Ovary (tissue), 9 donors: ENCODE measurements around the gene NDUFA6. TPM values are rescaled to one million over a fixed set of nuclear protein-coding genes. Genes with fewer than 3 reads are reported as not detected.
"Not testable (repeated sequence)": the region's sequence is repeated elsewhere in the genome, so short reads cannot be mapped to it uniquely, and the experiment has no call there.

ENCODE experiments used
- DNase-seq, 5 donors: peaks; one replicate each; pipeline ENCODE4 v3.0.0-alpha.2; 2019 to 2020
- H3K27ac ChIP-seq, 2 donors: fragments of 200-600 bp; one replicate each; pipeline versions ENCODE4 v1.5.1 to v1.8.0; 2019 to 2022
- H3K27me3 ChIP-seq: fragments of 200-600 bp; one replicate; pipeline ENCODE4 v1.8.0; 2022
- H3K36me3 ChIP-seq: fragments of 200-600 bp; sonication (generic); one replicate; pipeline ENCODE4 v1.5.1; 2019
- H3K4me1 ChIP-seq: one replicate; pipeline ENCODE4 v1.8.1; 2013; ENCODE audit warnings: mild to moderate bottlenecking, moderate library complexity; ENCODE audit not compliant: insufficient read depth
- H3K4me3 ChIP-seq: fragments of 200-600 bp; sonication (generic); one replicate; pipeline ENCODE4 v1.5.1; 2017
- H3K9me3 ChIP-seq, 2 donors: fragments of 200-600 bp in 1 of 2; sonication (generic) in 1 of 2; one replicate each; pipeline versions ENCODE4 v1.5.1 to v1.8.1; 2013 to 2019; ENCODE audit warnings: mild to moderate bottlenecking in 1 of 2, moderate library complexity in 1 of 2
- EP300 ChIP-seq: sonication (generic); formaldehyde crosslinking; IDR thresholded peaks from one replicate; pipeline ENCODE4 v1.6.1; 2017; ENCODE audit warnings: antibody characterized with exemption
- POLR2A ChIP-seq: fragments of 450-650 bp; IDR thresholded peaks from one replicate; pipeline ENCODE4 v1.6.1; 2017; ENCODE audit warnings: antibody characterized with exemption, mild to moderate bottlenecking, moderate library complexity
- WGBS, 3 donors: extraction: QIAGEN DNeasy Blood & Tissue Kit in 1 of 3; methylation state at CpG; one replicate each; pipeline versions ENCODE4 v1.1.5 to v1.1.7; 2013 to 2017; 5-methylcytosine and 5-hydroxymethylcytosine counted together
- intact Hi-C, 4 donors: fragments of 100-400 bp; cut with DNase I; formaldehyde crosslinking; loops; one replicate each; pipeline versions ENCODE4 v1.11.0 to v1.15.1; 2022 to 2023
- polyA plus RNA-seq, 2 donors: library from polyadenylated mRNA; stranded (reverse); fragments of 200-250 nt in 1 of 2; fragments of 350-450 nt in 1 of 2; fragmentation: Illumina TruSeq in 1 of 2; extraction: RNeasy Lipid Tissue Mini Kit (QIAGEN cat#74804) in 1 of 2; gene quantifications; one replicate each; pipeline ENCODE4 v1.2.3, GENCODE V29; 2013 to 2014
- total RNA-seq, 7 donors: library from RNA; depleted of rRNA in 2 of 7; stranded (reverse); fragments of >200 nt in 2 of 7; fragmentation: NEBNext Ultra II Directional in 3 of 7; extraction: Animal tissue kit (Norgen Biotek cat#: 25700) in 3 of 7; gene quantifications; one replicate each; pipeline versions ENCODE4 v1.1.0 to v1.2.4, GENCODE V29; 2016 to 2023
- TF ChIP-seq, protein P1 (sequence below), 3 donors: fragments of 450-650 bp in 2 of 3; fragments of 200-600 bp in 1 of 3; IDR thresholded peaks; one replicate each; pipeline versions ENCODE4 v1.5.1 to v1.8.0; 2016 to 2022; ENCODE audit warnings: antibody characterized with exemption in 3 of 3, mild to moderate bottlenecking in 1 of 3
- donor health status: DM: no; HTN: no; CAD: no; lungs with moderate emphysema.
- donor health status: DM: no; HTN: no; CAD: no.
- donor health status: Bipolar disorder and iron deficiency.
- donor health status: DM: yes; HTN: yes; CAD: no.
- donor health status: DM: no; HTN: no; CAD: no.
- donor health status: DM: yes; HTN: yes; CAD: no.

NDUFA6 gene
- total and polyA plus RNA-seq, 9 donors, result 28.3 to 82.8 (median 47.6) TPM

DNA sequence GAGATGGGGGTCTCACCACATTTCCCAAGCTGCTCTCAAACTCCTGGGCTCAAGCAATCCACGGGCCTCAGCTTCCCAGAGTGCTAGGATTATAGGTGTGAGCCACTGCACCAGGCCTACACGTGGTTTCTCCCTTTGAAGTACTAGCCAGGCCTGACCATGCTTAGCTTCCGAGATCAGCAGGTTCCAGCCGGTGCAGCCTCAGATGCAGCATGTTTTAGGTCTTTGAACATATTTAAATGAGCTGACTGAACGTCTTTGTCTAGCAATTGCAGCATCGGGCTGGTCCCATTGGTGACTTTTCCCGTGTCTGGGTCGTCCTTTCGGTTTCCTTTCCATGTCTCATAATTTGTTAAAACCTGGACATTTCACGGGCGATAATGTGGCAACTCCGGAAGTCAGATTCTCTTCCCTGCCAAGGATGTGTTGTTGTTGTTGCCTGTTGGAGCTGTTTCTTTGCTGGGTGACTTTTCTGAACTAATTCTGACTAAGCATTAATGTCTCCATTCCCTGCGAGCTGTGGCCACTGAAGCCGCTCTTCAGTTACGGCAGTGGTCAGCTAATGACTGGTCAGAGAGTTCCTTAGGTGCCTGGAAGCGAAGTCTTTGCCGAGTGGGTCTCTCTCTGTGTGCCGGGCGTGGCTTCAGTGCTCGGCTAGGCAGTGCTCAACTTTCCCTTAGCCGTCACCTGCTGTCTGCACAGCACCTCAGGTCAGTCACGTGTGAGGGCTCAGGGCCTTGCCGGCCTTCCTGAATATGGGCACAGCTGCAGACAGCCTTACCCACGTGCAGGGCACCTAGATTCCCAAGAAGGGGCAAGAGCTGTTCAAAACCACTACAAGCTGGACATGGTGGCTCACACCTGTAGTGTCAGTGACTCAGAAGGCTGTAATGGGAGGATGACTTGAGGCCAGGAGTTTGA, 43.8 kb upstream of the NDUFA6 start:
- WGBS, 3 donors, result 60 to 75% (median 73%) methylated on average over 24 of the region's 24 CpGs
- H3K27ac ChIP-seq, result no peak overlapping the region
- TF ChIP-seq EP300, result no peak
- TF ChIP-seq, protein P1, sequence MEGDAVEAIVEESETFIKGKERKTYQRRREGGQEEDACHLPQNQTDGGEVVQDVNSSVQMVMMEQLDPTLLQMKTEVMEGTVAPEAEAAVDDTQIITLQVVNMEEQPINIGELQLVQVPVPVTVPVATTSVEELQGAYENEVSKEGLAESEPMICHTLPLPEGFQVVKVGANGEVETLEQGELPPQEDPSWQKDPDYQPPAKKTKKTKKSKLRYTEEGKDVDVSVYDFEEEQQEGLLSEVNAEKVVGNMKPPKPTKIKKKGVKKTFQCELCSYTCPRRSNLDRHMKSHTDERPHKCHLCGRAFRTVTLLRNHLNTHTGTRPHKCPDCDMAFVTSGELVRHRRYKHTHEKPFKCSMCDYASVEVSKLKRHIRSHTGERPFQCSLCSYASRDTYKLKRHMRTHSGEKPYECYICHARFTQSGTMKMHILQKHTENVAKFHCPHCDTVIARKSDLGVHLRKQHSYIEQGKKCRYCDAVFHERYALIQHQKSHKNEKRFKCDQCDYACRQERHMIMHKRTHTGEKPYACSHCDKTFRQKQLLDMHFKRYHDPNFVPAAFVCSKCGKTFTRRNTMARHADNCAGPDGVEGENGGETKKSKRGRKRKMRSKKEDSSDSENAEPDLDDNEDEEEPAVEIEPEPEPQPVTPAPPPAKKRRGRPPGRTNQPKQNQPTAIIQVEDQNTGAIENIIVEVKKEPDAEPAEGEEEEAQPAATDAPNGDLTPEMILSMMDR (IDR thresholded peaks at IDR 0.05), result no peak
- no peak for TF ChIP-seq POLR2A
- H3K27me3 ChIP-seq, result no peaks in the 10 kb centered on the region
- DNase-seq, result no peak
- H3K9me3 ChIP-seq, result no peaks in the 10 kb centered on the region
- no peak overlapping the region for H3K4me3 ChIP-seq
- H3K4me1 ChIP-seq, result no peaks in the 10 kb centered on the region
- H3K36me3 ChIP-seq, result no peaks in the 10 kb centered on the region
- intact Hi-C loops, result no loop called here

DNA sequence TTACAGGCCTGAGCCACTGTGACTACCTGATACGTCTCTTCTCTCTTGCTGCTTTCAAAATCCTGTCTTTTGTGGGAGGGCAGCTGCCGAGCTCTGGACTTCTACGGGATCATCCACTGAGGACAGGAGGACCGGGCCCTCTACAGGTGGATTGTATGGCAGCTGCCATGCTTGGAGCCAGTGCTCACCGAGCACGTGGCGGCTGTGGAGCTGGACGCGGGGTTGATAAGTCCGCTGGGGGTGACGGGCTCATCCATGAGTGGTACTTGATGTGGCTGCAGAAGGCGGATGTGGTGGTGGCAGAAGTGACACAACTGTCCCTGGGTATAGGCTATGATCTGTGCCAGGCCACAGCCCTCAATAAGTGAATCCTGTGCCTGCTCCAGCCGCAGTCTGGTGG, 41.9 kb upstream of the NDUFA6 start:
- H3K4me1 ChIP-seq, result no peaks in the 10 kb centered on the region
- 76 to 84% (median 83%) methylated on average over 13 of the region's 13 CpGs for WGBS, 3 donors
- no peaks in the 10 kb centered on the region for H3K36me3 ChIP-seq
- no peak for DNase-seq
- H3K27me3 ChIP-seq, result no peaks in the 10 kb centered on the region
- H3K4me3 ChIP-seq, result no peak overlapping the region
- intact Hi-C loops, result no loop called here
- no peak overlapping the region for H3K27ac ChIP-seq
- TF ChIP-seq, protein P1 (IDR thresholded peaks at IDR 0.05), result no peak
- TF ChIP-seq POLR2A, result no peak
- TF ChIP-seq EP300, result no peak
- H3K9me3 ChIP-seq, result no peaks in the 10 kb centered on the region

- WGBS, 3 donors, result 57 to 61% (median 57%) methylated on average over 8 of the region's 8 CpGs
- TF ChIP-seq, protein P1 (IDR thresholded peaks at IDR 0.05), result no peak
- no peak for TF ChIP-seq POLR2A
- TF ChIP-seq EP300, result no peak
- H3K4me1 ChIP-seq, result no peaks in the 10 kb centered on the region
- H3K36me3 ChIP-seq, result no peaks in the 10 kb centered on the region
- no peak overlapping the region for H3K4me3 ChIP-seq
- no peaks in the 10 kb centered on the region for H3K27me3 ChIP-seq
- no peak for DNase-seq
- H3K27ac ChIP-seq, result no peak overlapping the region
- H3K9me3 ChIP-seq, result no peaks in the 10 kb centered on the region
- intact Hi-C loops, result no loop called here
Measured at GRCh38 chr22:42131562-42131961, 41.0 kb upstream of the NDUFA6 start.

- H3K4me1 ChIP-seq, H3K27ac ChIP-seq, intact Hi-C loops, H3K4me3 ChIP-seq, H3K9me3 ChIP-seq, H3K36me3 ChIP-seq, DNase-seq, H3K27me3 ChIP-seq: not testable (repeated sequence)
- WGBS, 3 donors, result 80 to 83% (median 83%) methylated on average over 13 to 14 of the region's 14 CpGs
Measured at GRCh38 chr22:42130639-42131431, 40.3 kb upstream of the NDUFA6 start, which contains the start of gene CYP2D6. Gene CYP2D6 (minus strand): TSS chr22:42130810. CDS start chr22:42130791, 19 bp downstream.

DNA sequence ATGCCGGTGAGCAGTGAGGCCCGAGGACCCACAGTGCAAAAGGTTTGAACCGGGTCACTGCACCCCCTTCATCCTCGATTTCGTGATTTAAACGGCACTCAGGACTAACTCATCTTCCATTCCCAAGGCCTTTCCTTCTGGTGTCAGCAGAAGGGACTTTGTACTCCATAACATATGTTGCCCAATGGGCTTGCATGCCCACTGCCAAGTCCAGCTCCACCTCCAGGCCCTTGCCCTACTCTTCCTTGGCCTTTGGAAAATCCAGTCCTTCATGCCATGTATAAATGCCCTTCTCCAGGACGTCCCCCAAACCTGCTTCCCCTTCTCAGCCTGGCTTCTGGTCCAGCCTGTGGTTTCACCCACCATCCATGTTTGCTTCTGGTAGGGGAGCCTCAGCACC, 39.6 kb upstream of the NDUFA6 start:
- H3K27me3 ChIP-seq, DNase-seq, H3K4me3 ChIP-seq, H3K4me1 ChIP-seq, H3K9me3 ChIP-seq, H3K27ac ChIP-seq, H3K36me3 ChIP-seq, intact Hi-C loops: not testable (repeated sequence)
- WGBS, 3 donors, result 13 to 39% (median 23%) methylated on average over 1 of the region's 7 CpGs

DNA sequence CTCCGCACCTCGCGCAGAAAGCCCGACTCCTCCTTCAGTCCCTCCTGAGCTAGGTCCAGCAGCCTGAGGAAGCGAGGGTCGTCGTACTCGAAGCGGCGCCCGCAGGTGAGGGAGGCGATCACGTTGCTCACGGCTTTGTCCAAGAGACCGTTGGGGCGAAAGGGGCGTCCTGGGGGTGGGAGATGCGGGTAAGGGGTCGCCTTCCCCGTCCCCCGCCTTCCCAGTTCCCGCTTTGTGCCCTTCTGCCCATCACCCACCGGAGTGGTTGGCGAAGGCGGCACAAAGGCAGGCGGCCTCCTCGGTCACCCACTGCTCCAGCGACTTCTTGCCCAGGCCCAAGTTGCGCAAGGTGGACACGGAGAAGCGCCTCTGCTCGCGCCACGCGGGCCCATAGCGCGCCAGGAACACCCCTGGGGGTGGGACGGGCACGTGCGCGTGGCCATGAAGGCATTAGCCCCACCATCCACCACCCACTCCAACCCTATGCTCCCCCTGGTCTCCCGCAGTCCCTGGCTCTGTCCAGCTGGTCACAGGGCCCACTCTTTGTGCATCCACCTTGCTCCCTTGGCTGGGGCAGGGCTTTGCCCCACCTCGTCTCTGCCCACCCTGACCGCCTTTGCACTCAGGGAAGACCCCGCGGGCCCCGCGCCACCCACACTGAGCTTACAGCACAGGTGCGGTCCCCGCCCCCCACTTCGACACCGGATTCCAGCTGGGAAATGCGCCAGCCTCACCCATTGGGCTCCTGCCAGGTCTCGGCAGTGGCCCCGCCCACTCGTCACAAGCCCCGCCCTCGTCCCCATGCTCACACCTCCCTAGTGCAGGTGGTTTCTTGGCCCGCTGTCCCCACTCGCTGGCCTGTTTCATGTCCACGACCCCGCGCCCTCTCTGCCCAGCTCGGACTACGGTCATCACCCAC, 38.5 kb upstream of the NDUFA6 start:
- H3K27me3 ChIP-seq, H3K36me3 ChIP-seq, H3K4me3 ChIP-seq, intact Hi-C loops, H3K9me3 ChIP-seq, H3K27ac ChIP-seq, H3K4me1 ChIP-seq: not testable (repeated sequence)
- peak in 1 of 5 donors; percentile 59 for DNase-seq
- 57 to 82% (median 67%) methylated on average over 59 to 65 of the region's 65 CpGs for WGBS, 3 donors

GRCh38 chr22:42128007-42128406, 37.4 kb upstream of the NDUFA6 start:
- H3K27me3 ChIP-seq, H3K4me1 ChIP-seq, intact Hi-C loops, H3K9me3 ChIP-seq, H3K27ac ChIP-seq, H3K36me3 ChIP-seq, DNase-seq, H3K4me3 ChIP-seq: not testable (repeated sequence)
- WGBS, 3 donors, result 65 to 82% (median 74%) methylated on average over 13 of the region's 13 CpGs
